Right atrium auricular region (tissue), 2 donors: ENCODE data around the gene PCED1A. TPM values are rescaled to one million over a fixed set of nuclear protein-coding genes. Genes with fewer than 3 reads are reported as not detected.

ENCODE experiments used
- DNase-seq: peaks from one replicate; pipeline ENCODE4 v3.0.0-alpha.2; 2019; ENCODE audit warnings: low spot score
- H3K27ac ChIP-seq, 2 donors: fragments of 200-600 bp; sonication (generic); 1 replicate in 1 of 2; 2 replicates in 1 of 2; pipeline ENCODE4 v1.5.1; 2016 to 2019
- H3K27me3 ChIP-seq, 2 donors: fragments of 200-600 bp; sonication (generic); one replicate each; pipeline versions ENCODE4 v1.5.1 to v1.6.0; 2017 to 2019
- H3K36me3 ChIP-seq: fragments of 200-600 bp; sonication (generic); one replicate; pipeline ENCODE4 v1.5.1; 2016
- H3K4me1 ChIP-seq, 2 donors: fragments of 200-600 bp; sonication (generic); one replicate each; pipeline versions ENCODE4 v1.5.1 to v1.6.0; 2017 to 2019
- H3K4me3 ChIP-seq, 2 donors: fragments of 200-600 bp; sonication (generic); 1 replicate in 1 of 2; 2 replicates in 1 of 2; pipeline ENCODE4 v1.5.1; 2017 to 2019; ENCODE audit warnings: mild to moderate bottlenecking in 1 of 2, moderate library complexity in 1 of 2
- H3K9me3 ChIP-seq, 2 donors: fragments of 200-600 bp; sonication (generic); one replicate each; pipeline ENCODE4 v1.5.1; 2019
- CTCF ChIP-seq, 2 donors: fragments of 200-600 bp; sonication (generic); IDR thresholded peaks; one replicate each; pipeline ENCODE4 v1.5.1; 2019; ENCODE audit warnings: antibody characterized with exemption in 2 of 2
- total RNA-seq, 2 donors: library from RNA; depleted of rRNA; stranded (reverse); fragments of >200 nt; gene quantifications; one replicate each; pipeline ENCODE4 v1.1.0, GENCODE V29; 2016

PCED1A gene
- total RNA-seq, 2 donors from 2014 or later, result 8.3 to 10.0 TPM

- Histone ChIP-seq H3K4me1 (peaks cover 0 to 20% of the 10 kb centered on the region in 2 donors), H3K27me3 (peaks cover 0 to 11% of the 10 kb centered on the region in 2 donors), H3K9me3 (no peaks in the 10 kb centered on the region), H3K36me3 (no peaks in the 10 kb centered on the region), H3K27ac (no peak overlapping the region), H3K4me3 (peak overlapping the region in 1 of 2 donors; percentile 44)
- TF ChIP-seq CTCF (IDR thresholded peaks at IDR 0.05), result no peak
- DNase-seq, result no peak
Measured at GRCh38 chr20:2799688-2800520, 40.6 kb downstream of the PCED1A start.

- no peak for TF ChIP-seq CTCF (IDR thresholded peaks at IDR 0.05)
- no peaks in the 10 kb centered on the region for H3K9me3 ChIP-seq
- H3K4me3 ChIP-seq, result peak overlapping the region in 1 of 2 donors; percentile 44
- no peak for DNase-seq
- no peak overlapping the region for H3K27ac ChIP-seq
- peaks cover 0 to 20% of the 10 kb centered on the region in 2 donors for H3K4me1 ChIP-seq
- no peaks in the 10 kb centered on the region for H3K36me3 ChIP-seq
- peaks cover 0 to 11% of the 10 kb centered on the region in 2 donors for H3K27me3 ChIP-seq
Measured at GRCh38 chr20:2799271-2799670, 41.2 kb downstream of the PCED1A start.

GRCh38 chr20:2798814-2799213, 41.6 kb downstream of the PCED1A start:
- TF ChIP-seq CTCF (IDR thresholded peaks at IDR 0.05), result no peak
- Histone ChIP-seq H3K27ac (no peak overlapping the region), H3K36me3 (no peaks in the 10 kb centered on the region), H3K4me1 (peaks cover 0 to 20% of the 10 kb centered on the region in 2 donors), H3K4me3 (no peak overlapping the region), H3K27me3 (peaks cover 0 to 11% of the 10 kb centered on the region in 2 donors), H3K9me3 (no peaks in the 10 kb centered on the region)
- DNase-seq, result no peak

GRCh38 chr20:2798095-2798805, 42.2 kb downstream of the PCED1A start:
- no peak for TF ChIP-seq CTCF (IDR thresholded peaks at IDR 0.05)
- no peak for DNase-seq
- Histone ChIP-seq H3K36me3 (no peaks in the 10 kb centered on the region), H3K4me3 (no peak overlapping the region), H3K27ac (no peak overlapping the region), H3K27me3 (peaks cover 0 to 11% of the 10 kb centered on the region in 2 donors), H3K9me3 (no peaks in the 10 kb centered on the region), H3K4me1 (peaks cover 0 to 20% of the 10 kb centered on the region in 2 donors)

- Histone ChIP-seq H3K9me3 (no peaks in the 10 kb centered on the region), H3K4me1 (peaks cover 0 to 20% of the 10 kb centered on the region in 2 donors), H3K27me3 (peaks cover 0 to 11% of the 10 kb centered on the region in 2 donors), H3K36me3 (no peaks in the 10 kb centered on the region), H3K4me3 (no peak overlapping the region), H3K27ac (no peak overlapping the region)
- DNase-seq, result no peak
- no peak for TF ChIP-seq CTCF (IDR thresholded peaks at IDR 0.05)
Measured at GRCh38 chr20:2797136-2797983, 43.1 kb downstream of the PCED1A start.
